ENCODE data around the gene UBLCP1. TPM values are rescaled to one million over a fixed set of nuclear protein-coding genes. Genes with fewer than 3 reads are reported as not detected.

Gene UBLCP1
- total and polyA plus RNA-seq, 2 of the 8 experiments (the other 6 are each of a cell fraction or from before 2014, with no cell fraction given): 13.0 to 40.9 TPM

GRCh38 chr5:159301466-159301865, 38.4 kb downstream of the UBLCP1 start:
- no peak overlapping the region for H3K4me2 ChIP-seq (ENCODE audit: insufficient read depth in 1 of 2, low read depth in 2 of 2, low read length in 2 of 2)
- no peaks in the 10 kb centered on the region for H3K27me3 ChIP-seq (replicated peaks in 1 of 4; ENCODE audit: control insufficient read depth in 3 of 4, extremely low read depth in 1 of 4, insufficient read depth in 3 of 4, low read length in 3 of 4)
- DNase-seq (ENCODE audit: low read depth in 1 of 2, low spot score in 2 of 2) (no peak), FAIRE-seq (no peak)
- H3K4ac ChIP-seq (replicated peaks; ENCODE audit: insufficient read length, low read depth, low read length): no peak overlapping the region
- no peak overlapping the region for H2AFZ ChIP-seq (ENCODE audit: low read length)
- H3K23me2 ChIP-seq (ENCODE audit: low read depth, low read length): no peaks in the 10 kb centered on the region
- no peaks in the 10 kb centered on the region for H3K4me1 ChIP-seq (replicated peaks in 1 of 4; ENCODE audit: control insufficient read depth in 3 of 4, insufficient read depth in 4 of 4, low read length in 3 of 4)
- WGBS, 2 experiments (ENCODE audit: extremely low coverage in 1 of 2, insufficient coverage in 1 of 2, insufficient read length in 1 of 2, insufficient replicate concordance in 2 of 2, low coverage in 1 of 2, low lambda C conversion rate in 2 of 2, missing lambda C conversion rate in 1 of 2): 90% methylated on average over 3 of the region's 3 CpGs; no CpG with 5 or more reads in 1 of the 2 experiments
- no peak overlapping the region for H3K23ac ChIP-seq (ENCODE audit: insufficient read length)
- no peaks in the 10 kb centered on the region for H3K79me2 ChIP-seq (ENCODE audit: control insufficient read depth in 1 of 2, insufficient read depth in 2 of 2, low read length in 2 of 2)
- CTCF ChIA-PET (ENCODE audit: partially characterized antibody): interaction anchor here (0.6 to 2.0 kb wide), 4 partner anchors 14 to 686 kb away, joined by 3 to 4 read pairs (median 4); no protein-coding TSS in a partner anchor
- no peaks in the 10 kb centered on the region for H4K20me1 ChIP-seq (replicated peaks in 1 of 2; ENCODE audit: control insufficient read depth in 1 of 2, insufficient read depth in 2 of 2, low read length in 2 of 2)
- no peak overlapping the region for H3K4me3 ChIP-seq (ENCODE audit: extremely low read depth in 1 of 4, insufficient read depth in 2 of 4, low read depth in 3 of 4, low read length in 4 of 4)
- H2BK5ac ChIP-seq (ENCODE audit: low read depth, low read length): no peak overlapping the region
- no peak overlapping the region for H3K18ac ChIP-seq (ENCODE audit: extremely low read depth, low read length)
- no peak overlapping the region for H4K5ac ChIP-seq (ENCODE audit: insufficient read length, low read depth, low read length)
- no peak overlapping the region for H2BK20ac ChIP-seq (ENCODE audit: low read length)
- no peak overlapping the region for H2BK12ac ChIP-seq (ENCODE audit: low read depth, low read length)
- no peak overlapping the region for H3K9ac ChIP-seq (replicated peaks in 1 of 4; ENCODE audit: extremely low read depth in 1 of 4, low read depth in 3 of 4, low read length in 3 of 4)
- 0 out of 8 replicates have a peak, but pooled peaks cover 0 to 3% (median 0%) of the 10 kb centered on the region in 4 experiments for H3K36me3 ChIP-seq (ENCODE audit: control insufficient read depth in 2 of 4, insufficient read depth in 4 of 4, low read length in 3 of 4)
- peaks cover 5 to 12% of the 10 kb centered on the region in 2 experiments; a peak in 2 of 4 replicates for H3K9me3 ChIP-seq (ENCODE audit: insufficient read depth in 2 of 2, low read depth in 1 of 2, low read length in 1 of 2)
- no peaks in the 10 kb centered on the region for H3K79me1 ChIP-seq (ENCODE audit: low read depth, low read length)
- H4K8ac ChIP-seq (ENCODE audit: extremely low read depth, insufficient read depth, low read length): no peak overlapping the region
- POLR2A ChIA-PET (ENCODE audit: partially characterized antibody): no interaction called here
- H3K14ac ChIP-seq (ENCODE audit: insufficient read length): no peak overlapping the region
- H2BK120ac ChIP-seq (replicated peaks; ENCODE audit: low read depth, low read length): no peak overlapping the region
- H3K56ac ChIP-seq (replicated peaks; ENCODE audit: insufficient read length, low read depth, low read length): no peak overlapping the region
- H4K91ac ChIP-seq (replicated peaks; ENCODE audit: insufficient read length, low read length): no peak overlapping the region
- no peak overlapping the region for H3K27ac ChIP-seq (ENCODE audit: low read depth, low read length)
- no peak overlapping the region for H2AK5ac ChIP-seq (ENCODE audit: low read depth, low read length)
- no peak overlapping the region for H2BK15ac ChIP-seq (ENCODE audit: low read length)
- no peak for TF ChIP-seq HDAC6 (IDR thresholded peaks at IDR 0.05; ENCODE audit: low read depth, low read length)
- no peak for TF ChIP-seq RXRA (IDR thresholded peaks at IDR 0.05; ENCODE audit: insufficient read depth, low read depth, low read length)
- no peak for TF ChIP-seq SP1 (IDR thresholded peaks at IDR 0.05; ENCODE audit: low read depth, low read length)
- TF ChIP-seq SIX5 (IDR thresholded peaks at IDR 0.05; ENCODE audit: low read depth, low read length): no peak
- TF ChIP-seq SUZ12 (IDR thresholded peaks at IDR 0.05; ENCODE audit: low read length): no peak
- TF ChIP-seq, protein P1, sequence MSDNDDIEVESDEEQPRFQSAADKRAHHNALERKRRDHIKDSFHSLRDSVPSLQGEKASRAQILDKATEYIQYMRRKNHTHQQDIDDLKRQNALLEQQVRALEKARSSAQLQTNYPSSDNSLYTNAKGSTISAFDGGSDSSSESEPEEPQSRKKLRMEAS (IDR thresholded peaks at IDR 0.05): no peak
- no peak for TF ChIP-seq KDM4A (IDR thresholded peaks at IDR 0.05; ENCODE audit: low read depth, low read length, severe bottlenecking)
- no peak for TF ChIP-seq FOSL1 (IDR thresholded peaks at IDR 0.05; ENCODE audit: insufficient read depth, low read depth, low read length)
- TF ChIP-seq TAF7 (optimal IDR thresholded peaks at IDR 0.05; ENCODE audit: borderline replicate concordance, low read depth, low read length): no peak
- TF ChIP-seq, protein P2, sequence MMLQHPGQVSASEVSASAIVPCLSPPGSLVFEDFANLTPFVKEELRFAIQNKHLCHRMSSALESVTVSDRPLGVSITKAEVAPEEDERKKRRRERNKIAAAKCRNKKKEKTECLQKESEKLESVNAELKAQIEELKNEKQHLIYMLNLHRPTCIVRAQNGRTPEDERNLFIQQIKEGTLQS (IDR thresholded peaks at IDR 0.05; ENCODE audit: insufficient read depth, low read depth, low read length): no peak
- no peak for TF ChIP-seq EZH2 (IDR thresholded peaks at IDR 0.05; ENCODE audit: low read depth, low read length, severe bottlenecking)
- TF ChIP-seq GTF2F1 (IDR thresholded peaks at IDR 0.05; ENCODE audit: borderline replicate concordance, low read depth, low read length): no peak
- TF ChIP-seq CTBP2 (IDR thresholded peaks at IDR 0.05; ENCODE audit: borderline replicate concordance, insufficient read depth, insufficient read length, low read length): no peak

Measured in H1 (cell line).